NCI-H187 (cell line): Measurements from ENCODE around the gene CCR6.

Experiments used
- DNase-seq, 2 experiments: peaks; one replicate each; lab custom pipeline; 2025; lab: John Stamatoyannopoulos, UW

CCR6 gene

DNA sequence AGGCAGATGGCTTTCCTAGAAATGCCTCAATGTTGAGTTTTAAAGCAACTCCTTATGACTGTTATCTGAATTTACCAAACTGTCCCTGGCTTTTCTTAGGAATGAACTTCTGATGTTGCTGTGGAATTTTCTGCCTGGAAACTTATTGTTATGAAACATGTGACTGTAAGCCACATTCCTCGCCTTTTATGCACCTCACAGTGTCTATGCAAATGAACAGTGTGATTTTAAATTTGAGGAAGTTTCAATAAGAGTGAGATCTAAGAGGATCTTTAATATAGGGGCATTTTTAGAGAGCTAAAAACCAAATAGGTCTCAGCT lies 2.4 kb upstream of the CCR6 start:
- no peak for DNase-seq

DNA sequence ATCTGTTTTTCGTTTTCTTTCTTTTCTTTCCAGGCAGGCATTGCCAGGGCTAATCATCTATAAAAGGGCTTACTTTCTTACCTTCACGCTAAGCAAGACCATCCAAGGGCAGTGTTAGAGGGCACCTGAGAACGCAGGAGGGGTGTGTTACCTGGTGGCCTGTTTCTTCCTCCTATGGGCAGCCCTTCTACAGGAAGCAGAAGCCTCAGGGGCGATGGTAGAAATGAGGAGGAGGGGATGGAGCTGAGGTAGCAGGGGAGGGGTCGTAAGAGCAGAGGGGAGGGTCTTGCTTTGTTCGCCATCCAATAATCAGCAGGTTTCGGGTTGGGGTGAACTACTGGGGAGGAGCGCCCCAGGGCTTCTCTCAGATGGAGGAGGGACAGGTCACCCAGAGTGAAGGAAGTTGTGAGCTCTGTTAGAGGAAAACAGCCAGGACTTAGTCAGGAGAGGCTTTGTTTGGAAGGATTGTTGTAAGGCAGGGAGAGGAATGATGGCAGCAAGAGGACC lies 1.5 kb upstream of the CCR6 start:
- no peak for DNase-seq

DNA sequence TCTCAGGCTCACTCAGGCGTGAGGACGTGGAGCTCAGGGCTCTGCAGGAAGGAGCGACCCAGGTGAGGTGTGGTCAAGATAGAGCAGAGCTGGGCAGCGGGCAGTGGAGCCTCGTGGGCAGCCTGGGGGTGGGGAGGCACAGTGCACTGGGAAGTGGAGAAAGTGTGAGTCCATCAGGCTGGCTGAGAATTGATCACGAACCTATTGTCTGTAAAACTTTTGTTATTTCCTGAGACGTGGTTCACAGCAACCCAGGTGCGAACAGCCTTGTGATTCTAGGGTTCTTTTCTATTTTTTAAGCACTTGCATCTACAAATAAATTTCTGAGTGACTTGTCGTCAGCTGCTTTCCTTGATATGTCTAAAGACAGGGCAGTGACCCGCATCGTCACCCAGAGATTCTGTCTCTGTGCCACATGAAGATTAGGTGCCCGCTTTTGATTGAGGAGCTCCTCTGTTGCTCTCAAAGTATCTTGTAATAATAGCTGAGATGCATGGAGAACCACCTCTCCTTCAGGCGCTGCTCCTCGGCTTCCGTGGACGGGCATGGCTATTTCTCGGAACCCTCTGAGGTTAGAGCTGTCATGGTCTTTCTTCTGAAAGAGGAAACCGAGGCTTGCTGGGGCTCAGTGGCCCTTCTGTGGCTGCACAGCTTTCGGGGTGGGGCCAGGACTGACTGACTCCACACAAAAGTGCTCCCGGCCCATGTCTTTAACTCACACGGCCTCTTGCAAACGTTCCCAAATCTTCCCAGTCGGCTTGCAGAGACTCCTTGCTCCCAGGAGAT lies 662 bp upstream of the CCR6 start:
- DNase-seq, result no peak

DNA sequence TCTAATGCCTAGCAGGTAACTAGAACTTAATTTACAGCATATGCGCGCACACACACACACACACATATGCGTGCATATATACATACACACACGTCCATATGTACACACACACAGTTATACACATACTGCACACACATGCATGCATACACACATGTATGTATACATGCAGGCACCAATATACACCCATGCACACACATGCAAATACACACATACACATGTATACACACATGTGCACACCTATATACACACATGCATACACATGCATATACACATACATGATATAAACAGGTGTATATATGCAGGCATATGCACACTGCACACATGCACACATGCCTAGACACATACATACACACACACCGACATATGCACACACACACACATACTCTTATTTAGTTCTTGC lies 1.9 kb downstream of the CCR6 start:
- DNase-seq, result no peak

DNA sequence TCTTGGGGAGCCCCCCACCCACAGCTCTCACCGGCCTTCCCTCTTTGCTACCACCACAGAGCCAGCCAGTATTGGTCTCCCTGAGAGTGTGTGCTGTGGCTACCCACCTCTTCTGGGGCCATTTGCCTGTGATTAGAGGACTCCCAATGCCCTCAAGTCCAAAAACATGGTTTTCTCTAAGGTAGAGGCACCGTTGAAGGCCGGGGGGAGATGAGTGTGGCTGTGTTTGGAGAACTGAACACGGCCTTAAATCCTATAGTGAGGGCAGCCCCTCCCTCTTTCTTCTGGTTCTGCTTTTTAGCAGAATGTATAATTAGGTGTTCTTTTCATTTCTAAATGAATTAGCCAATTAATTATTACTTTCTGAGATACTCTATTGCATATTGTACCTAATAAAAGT lies 2.5 kb downstream of the CCR6 start:
- DNase-seq, result no peak

GRCh38 chr6:167125855-167126349 lies 3.0 kb downstream of the CCR6 start:
- DNase-seq, result no peak

- DNase-seq, result no peak
Observed at GRCh38 chr6:167127785-167128531, 5.1 kb downstream of the CCR6 start.

GRCh38 chr6:167129159-167129558 lies 6.3 kb downstream of the CCR6 start:
- no peak for DNase-seq

DNA sequence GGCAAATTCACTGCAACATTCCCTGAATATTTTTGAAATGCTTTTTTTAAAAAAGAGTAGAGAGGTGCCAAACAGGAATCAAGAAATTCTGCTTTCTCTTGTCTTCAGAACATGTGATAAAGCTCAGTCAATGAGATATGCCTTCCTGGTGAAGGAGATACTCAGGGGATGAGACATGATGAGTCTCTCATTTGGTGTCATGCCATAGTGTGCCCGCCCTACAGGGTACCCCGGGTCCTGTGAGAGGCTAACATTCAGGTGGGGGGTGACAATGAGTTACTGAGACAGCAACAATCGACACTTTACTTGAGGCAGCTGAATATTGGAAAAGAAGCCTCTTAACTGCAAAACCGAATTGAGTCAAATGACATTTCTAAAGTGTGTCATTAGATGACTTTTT lies 6.7 kb downstream of the CCR6 start:
- no peak for DNase-seq

- no peak for DNase-seq
Observed at GRCh38 chr6:167130008-167130677, 7.2 kb downstream of the CCR6 start.

DNA sequence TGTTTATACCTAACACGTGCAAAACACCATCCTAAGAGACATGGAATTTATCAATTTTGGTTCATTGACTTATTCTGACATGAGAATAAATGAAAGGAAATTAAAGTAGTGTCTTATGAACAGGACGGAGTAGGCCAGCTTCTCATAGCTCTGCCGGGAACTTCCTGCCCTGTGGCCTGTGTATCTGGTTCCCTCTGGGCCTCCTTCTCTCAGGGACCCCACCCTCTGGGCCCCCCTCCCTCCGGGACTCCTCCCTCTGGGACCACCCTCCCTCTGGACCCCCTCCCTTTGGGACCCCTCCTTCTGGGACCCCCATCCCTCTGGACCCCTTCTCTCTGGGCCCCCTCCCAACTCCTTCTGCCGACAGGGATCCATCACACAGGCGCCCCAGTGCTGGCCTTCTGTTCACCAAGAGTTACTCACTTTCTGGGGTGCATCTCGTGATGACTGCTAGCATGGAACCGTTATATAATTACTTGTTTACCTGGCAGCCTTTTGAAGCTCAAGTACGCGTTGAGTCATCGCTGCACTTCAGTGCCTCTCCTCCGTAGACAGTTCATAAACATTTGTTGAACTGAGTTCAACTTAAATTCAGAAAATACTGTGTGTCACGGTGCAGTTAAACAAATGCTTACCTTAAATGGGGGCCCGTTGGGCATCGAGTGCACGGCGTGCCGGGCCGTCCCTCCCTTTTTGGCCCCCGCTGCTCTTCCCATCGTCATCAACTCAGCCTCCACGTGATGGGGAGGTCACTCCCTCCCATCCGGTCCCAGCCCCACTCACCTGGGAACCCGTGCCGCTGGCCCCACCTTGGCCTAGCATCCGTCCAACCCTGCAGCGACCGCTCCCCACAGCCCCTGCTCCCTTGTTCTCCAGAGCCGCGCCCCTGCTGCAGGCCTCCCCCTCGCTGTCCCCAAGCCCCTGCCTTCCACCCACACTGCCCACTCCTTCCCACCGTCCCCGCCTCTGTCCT lies 8.1 kb downstream of the CCR6 start:
- no peak for DNase-seq

DNA sequence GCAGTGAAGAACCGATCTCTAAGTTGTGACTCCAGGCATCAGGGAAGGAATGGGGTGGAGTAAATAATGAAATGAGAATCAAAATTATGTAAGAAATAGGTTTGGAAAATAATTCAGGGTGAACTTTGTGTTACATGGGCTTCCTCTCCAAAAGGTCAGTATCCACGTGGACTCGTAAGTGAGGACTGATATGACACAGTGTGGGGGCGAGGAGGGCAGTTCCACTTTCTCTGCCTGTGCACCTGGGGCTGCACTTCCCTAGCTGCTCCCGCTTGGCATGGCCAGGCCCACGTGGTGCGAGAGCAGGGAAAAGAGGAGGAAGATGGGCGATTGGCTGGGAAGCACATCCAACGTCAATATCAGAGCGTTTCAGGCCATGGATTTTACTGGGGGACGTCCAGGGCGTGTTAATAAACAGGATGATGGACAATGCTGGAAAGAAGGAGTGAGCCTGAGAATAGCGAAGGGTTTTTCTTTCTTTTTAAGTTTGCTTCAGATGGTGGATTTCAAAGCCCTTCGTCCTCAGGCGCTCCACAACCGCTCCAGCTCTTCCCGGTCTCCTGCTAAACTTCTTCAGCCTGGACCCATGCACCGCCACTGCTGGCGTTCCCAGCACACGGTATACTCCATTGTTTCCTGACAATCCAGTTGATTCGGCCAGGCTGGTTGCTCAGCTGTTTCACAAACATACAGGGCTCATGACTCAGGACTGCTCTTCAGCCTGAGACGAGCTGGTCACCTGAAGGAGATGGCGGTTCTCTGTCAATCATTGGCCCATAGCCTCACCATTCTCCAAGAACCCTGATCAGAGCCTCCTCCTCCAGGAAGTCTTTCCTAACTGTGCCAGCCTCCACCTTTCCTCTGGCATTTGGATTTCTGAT lies 11.8 kb downstream of the CCR6 start:
- no peak for DNase-seq

- no peak for DNase-seq
Observed at GRCh38 chr6:167136376-167136775, 13.5 kb downstream of the CCR6 start.

DNA sequence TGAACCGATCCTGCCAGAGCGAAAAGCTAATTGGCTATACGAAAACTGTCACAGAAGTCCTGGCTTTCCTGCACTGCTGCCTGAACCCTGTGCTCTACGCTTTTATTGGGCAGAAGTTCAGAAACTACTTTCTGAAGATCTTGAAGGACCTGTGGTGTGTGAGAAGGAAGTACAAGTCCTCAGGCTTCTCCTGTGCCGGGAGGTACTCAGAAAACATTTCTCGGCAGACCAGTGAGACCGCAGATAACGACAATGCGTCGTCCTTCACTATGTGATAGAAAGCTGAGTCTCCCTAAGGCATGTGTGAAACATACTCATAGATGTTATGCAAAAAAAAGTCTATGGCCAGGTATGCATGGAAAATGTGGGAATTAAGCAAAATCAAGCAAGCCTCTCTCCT lies 14.2 kb downstream of the CCR6 start:
- DNase-seq, result no peak

GRCh38 chr6:167137881-167138280 lies 15.0 kb downstream of the CCR6 start:
- DNase-seq, result peak; percentile 31 to 46

DNA sequence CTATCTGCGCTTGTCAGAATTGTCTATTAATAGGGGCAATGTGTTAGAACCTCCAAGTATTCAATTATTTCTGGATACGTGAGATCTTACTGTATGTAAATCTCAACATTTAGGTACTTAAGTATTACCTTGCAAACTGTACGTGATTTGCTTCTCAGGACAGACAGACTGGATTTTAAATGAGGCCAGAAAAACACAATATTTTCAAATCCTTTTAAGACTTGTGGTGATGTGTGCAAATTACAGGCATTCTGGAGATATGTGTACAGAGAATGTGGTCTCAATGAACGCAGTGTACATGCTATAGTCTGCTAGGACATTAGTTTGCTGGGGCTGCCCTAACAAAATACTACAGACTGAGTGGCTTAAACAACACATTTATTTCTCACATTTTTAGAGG lies 16.9 kb downstream of the CCR6 start:
- no peak for DNase-seq

GRCh38 chr6:167140589-167141474 lies 17.9 kb downstream of the CCR6 start:
- DNase-seq, result no peak

GRCh38 chr6:167141667-167142432 lies 19.0 kb downstream of the CCR6 start:
- peak in 1 of 2 experiments; percentile 10 for DNase-seq

DNA sequence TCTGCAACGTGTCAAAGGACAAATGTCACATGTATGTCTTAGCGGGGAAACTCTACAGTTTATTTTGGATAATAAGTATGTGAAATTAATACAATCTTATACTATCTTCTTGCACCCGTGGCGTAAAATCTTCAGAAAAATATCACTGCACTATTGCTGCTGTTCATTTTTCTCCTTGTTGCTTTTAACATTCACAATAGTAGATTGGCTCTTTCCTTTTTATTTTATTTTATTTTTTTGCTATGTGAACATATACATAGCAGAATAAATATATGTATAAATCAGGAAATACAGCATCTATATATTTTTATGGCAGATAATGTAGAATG lies 19.5 kb downstream of the CCR6 start:
- no peak for DNase-seq
